ENCODE data around the gene GSN. TPM values are rescaled to one million over a fixed set of nuclear protein-coding genes. Genes with fewer than 3 reads are reported as not detected.
A peak's percentile ranks its signal among the peaks of the same experiment; 100 is the strongest.

GSN gene
- total RNA-seq, 4 donors from 2014 or later, result 628 to 986 (median 782) TPM

DNA sequence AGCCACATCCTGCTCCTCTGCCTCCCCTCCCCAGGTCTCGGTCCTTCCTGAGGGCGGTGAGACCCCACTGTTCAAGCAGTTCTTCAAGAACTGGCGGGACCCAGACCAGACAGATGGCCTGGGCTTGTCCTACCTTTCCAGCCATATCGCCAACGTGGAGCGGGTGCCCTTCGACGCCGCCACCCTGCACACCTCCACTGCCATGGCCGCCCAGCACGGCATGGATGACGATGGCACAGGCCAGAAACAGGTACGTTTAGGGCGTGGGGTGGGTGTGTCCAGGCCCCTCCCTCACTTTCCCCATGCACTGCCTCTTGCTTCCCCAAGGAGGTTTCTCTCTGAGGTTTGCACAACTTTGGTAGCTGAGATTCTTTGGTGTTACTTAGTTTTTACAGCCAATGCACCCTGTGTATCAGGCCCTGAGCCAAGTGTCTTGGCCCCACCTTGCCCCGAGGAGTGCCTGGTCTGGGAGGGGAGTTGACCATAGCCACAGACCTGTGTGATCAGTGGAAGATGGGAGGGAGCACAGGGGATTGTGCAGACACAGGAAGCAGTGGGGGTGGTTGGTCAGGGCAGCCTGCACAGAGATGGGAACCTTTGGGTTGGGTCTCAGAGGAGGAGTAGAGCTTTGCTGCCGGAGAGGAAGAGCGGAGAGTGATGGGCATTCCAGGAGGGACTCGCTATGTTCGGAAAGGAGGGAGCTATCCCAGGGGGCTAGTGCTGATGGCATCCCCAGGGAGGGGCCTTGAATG lies 50.8 kb downstream of the GSN start:
- H3K9me3 ChIP-seq, result no peaks in the 10 kb centered on the region
- no peaks in the 10 kb centered on the region for H3K27me3 ChIP-seq
- H3K36me3 ChIP-seq, result peaks cover 0 to 55% (median 16%) of the 10 kb centered on the region in 4 donors
- intact Hi-C loops (cut with DNase I; ENCODE audit: low total_unique reads) (loop anchor here (5.0 kb wide), 1 partner anchor 83 kb away; no protein-coding TSS in a partner anchor), in situ Hi-C loops (cut with MboI; ENCODE audit: low pct_ligation_motif_present in 1 of 4, low pct_unique_long_range_greater_than_20kb in 1 of 4, low sequenced_read_pairs in 3 of 4) (loop anchor here in 3 of 4 donors (5.0 to 25.0 kb wide), 2 partner anchors 78 to 107 kb away; partner anchors contain the start of gene RAB14 (in 2 of the 3))
- H3K27ac ChIP-seq, result peak overlapping the region; percentile 62 to 87 (median 84)
- H3K4me3 ChIP-seq, result no peak overlapping the region
- TF ChIP-seq POLR2AphosphoS5 (IDR thresholded peaks at IDR 0.05) (no peak), POLR2A (IDR thresholded peaks at IDR 0.05) (no peak), EP300 (IDR thresholded peaks at IDR 0.05; ENCODE audit: low read depth) (no peak)
- TF ChIP-seq, protein P1, sequence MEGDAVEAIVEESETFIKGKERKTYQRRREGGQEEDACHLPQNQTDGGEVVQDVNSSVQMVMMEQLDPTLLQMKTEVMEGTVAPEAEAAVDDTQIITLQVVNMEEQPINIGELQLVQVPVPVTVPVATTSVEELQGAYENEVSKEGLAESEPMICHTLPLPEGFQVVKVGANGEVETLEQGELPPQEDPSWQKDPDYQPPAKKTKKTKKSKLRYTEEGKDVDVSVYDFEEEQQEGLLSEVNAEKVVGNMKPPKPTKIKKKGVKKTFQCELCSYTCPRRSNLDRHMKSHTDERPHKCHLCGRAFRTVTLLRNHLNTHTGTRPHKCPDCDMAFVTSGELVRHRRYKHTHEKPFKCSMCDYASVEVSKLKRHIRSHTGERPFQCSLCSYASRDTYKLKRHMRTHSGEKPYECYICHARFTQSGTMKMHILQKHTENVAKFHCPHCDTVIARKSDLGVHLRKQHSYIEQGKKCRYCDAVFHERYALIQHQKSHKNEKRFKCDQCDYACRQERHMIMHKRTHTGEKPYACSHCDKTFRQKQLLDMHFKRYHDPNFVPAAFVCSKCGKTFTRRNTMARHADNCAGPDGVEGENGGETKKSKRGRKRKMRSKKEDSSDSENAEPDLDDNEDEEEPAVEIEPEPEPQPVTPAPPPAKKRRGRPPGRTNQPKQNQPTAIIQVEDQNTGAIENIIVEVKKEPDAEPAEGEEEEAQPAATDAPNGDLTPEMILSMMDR (IDR thresholded peaks at IDR 0.05), result no peak
- no peak for DNase-seq
- 83 to 88% methylated on average over 5 to 18 of the region's 19 CpGs for WGBS, 2 donors (ENCODE audit: low coverage in 1 of 2)
- H3K4me1 ChIP-seq, result peaks cover 11 to 41% (median 14%) of the 10 kb centered on the region in 4 donors

DNA sequence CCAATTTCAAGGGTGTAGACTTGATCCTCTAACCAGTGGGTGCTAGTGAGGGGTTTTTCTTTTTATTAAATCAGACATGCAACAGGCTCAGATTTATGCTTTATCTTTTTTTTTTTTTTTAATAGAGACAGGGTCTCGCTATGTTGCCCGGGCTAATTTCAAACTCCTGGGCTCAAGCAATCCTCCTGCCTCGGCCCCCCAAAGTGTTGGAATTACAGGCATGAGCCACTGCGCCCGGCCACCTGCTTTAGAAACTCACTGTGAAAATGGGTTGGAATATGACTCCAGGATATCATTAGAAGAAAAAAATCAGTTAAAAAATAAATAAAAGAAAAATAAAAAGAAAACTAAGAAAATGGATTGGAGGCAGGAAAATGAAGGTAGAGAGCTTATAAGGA lies 51.4 kb downstream of the GSN start:
- WGBS, 2 donors (ENCODE audit: low coverage in 1 of 2), result 90 to 92% methylated on average over 5 of the region's 5 CpGs
- intact Hi-C loops (cut with DNase I; ENCODE audit: low total_unique reads) (loop anchor here (5.0 kb wide), 1 partner anchor 83 kb away; no protein-coding TSS in a partner anchor), in situ Hi-C loops (cut with MboI; ENCODE audit: low pct_ligation_motif_present in 1 of 4, low pct_unique_long_range_greater_than_20kb in 1 of 4, low sequenced_read_pairs in 3 of 4) (loop anchor here in 3 of 4 donors (5.0 to 25.0 kb wide), 2 partner anchors 78 to 107 kb away; partner anchors contain the start of gene RAB14 (in 2 of the 3))
- no peak for DNase-seq
- TF ChIP-seq POLR2A (IDR thresholded peaks at IDR 0.05) (no peak), POLR2AphosphoS5 (IDR thresholded peaks at IDR 0.05) (no peak), EP300 (IDR thresholded peaks at IDR 0.05; ENCODE audit: low read depth) (no peak)
- TF ChIP-seq, protein P1 (IDR thresholded peaks at IDR 0.05), result no peak
- Histone ChIP-seq H3K27me3 (no peaks in the 10 kb centered on the region), H3K4me1 (peaks cover 11 to 41% (median 14%) of the 10 kb centered on the region in 4 donors), H3K9me3 (no peaks in the 10 kb centered on the region), H3K36me3 (peaks cover 0 to 53% (median 17%) of the 10 kb centered on the region in 4 donors), H3K4me3 (no peak overlapping the region), H3K27ac (peak overlapping the region; percentile 62 to 87 (median 84))

DNA sequence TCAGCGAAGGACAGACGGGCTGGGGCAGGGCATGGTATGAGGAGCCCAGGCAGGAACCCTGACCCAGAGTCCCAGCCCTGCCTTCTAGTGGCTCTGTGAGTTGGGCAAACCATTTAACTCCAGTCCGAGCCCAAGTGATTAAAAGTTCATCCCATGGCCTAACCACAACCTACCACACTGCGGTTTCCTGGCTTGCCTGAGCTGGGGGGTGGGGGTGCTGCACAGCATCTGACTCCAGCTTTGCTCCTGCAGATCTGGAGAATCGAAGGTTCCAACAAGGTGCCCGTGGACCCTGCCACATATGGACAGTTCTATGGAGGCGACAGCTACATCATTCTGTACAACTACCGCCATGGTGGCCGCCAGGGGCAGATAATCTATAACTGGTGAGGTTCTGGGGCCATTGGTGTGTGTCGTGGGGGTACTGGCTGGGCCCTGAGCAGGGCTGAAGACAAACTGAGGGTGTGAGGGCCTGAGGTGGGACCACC lies 53.1 kb downstream of the GSN start:
- peaks cover 11 to 42% (median 20%) of the 10 kb centered on the region in 4 donors for H3K4me1 ChIP-seq
- no peaks in the 10 kb centered on the region for H3K27me3 ChIP-seq
- no peaks in the 10 kb centered on the region for H3K9me3 ChIP-seq
- DNase-seq, result no peak
- in situ Hi-C loops (cut with MboI; ENCODE audit: low pct_ligation_motif_present in 1 of 4, low pct_unique_long_range_greater_than_20kb in 1 of 4, low sequenced_read_pairs in 3 of 4) (loop anchor here in 3 of 4 donors (5.0 to 25.0 kb wide), 2 partner anchors 76 to 109 kb away; partner anchors contain the start of gene RAB14 (in 2 of the 3)), intact Hi-C loops (cut with DNase I; ENCODE audit: low total_unique reads) (loop anchor here (5.0 kb wide), 1 partner anchor 51 kb away; the partner anchor contains the start of gene STOM)
- peak overlapping the region; percentile 72 to 87 (median 84) for H3K27ac ChIP-seq
- TF ChIP-seq, protein P1 (IDR thresholded peaks at IDR 0.05), result no peak
- TF ChIP-seq EP300 (IDR thresholded peaks at IDR 0.05; ENCODE audit: low read depth), result no peak
- no peak for TF ChIP-seq POLR2A (IDR thresholded peaks at IDR 0.05)
- no peak for TF ChIP-seq POLR2AphosphoS5 (IDR thresholded peaks at IDR 0.05)
- no peak overlapping the region for H3K4me3 ChIP-seq
- peaks cover 0 to 45% (median 20%) of the 10 kb centered on the region in 4 donors for H3K36me3 ChIP-seq
- WGBS, 2 donors (ENCODE audit: low coverage in 1 of 2), result 89% methylated on average over 10 of the region's 10 CpGs; no CpG with 5 or more reads in 1 of the 2 donors

Data from transverse colon (tissue), 4 donors.